Progenitor cell of endocrine pancreas (in vitro differentiated cells): ENCODE data around the gene PPP1R15A. TPM values are rescaled to one million over a fixed set of nuclear protein-coding genes. Genes with fewer than 3 reads are reported as not detected.
"Not testable (repeated sequence)": the region's sequence is repeated elsewhere in the genome, so short reads cannot be mapped to it uniquely, and the experiment has no call there.

Experiments used
- DNase-seq: peaks from one replicate; pipeline ENCODE4 v3.0.0; 2021; ENCODE audit warnings: low spot score; ENCODE audit not compliant: unreplicated experiment
- H3K27ac Mint-ChIP-seq: 2 replicates; pipeline ENCODE4 v1.8.0; 2021; ENCODE audit warnings: mild to moderate bottlenecking, moderate library complexity, mixed read lengths
- H3K27me3 Mint-ChIP-seq: 2 replicates; pipeline ENCODE4 v1.8.0; 2021; ENCODE audit warnings: mixed read lengths
- H3K36me3 Mint-ChIP-seq: 2 replicates; pipeline ENCODE4 v1.8.0; 2022; ENCODE audit warnings: mixed read lengths; ENCODE audit not compliant: insufficient read depth
- H3K4me1 Mint-ChIP-seq: 2 replicates; pipeline ENCODE4 v1.8.0; 2021; ENCODE audit warnings: low read depth, mixed read lengths
- H3K4me3 Mint-ChIP-seq: 2 replicates; pipeline ENCODE4 v1.8.0; 2021; ENCODE audit warnings: low read depth, mild to moderate bottlenecking, moderate library complexity, mixed read lengths
- H3K9me3 Mint-ChIP-seq: 2 replicates; pipeline ENCODE4 v1.8.0; 2021; ENCODE audit warnings: low read depth, mixed read lengths
- CTCF ChIP-seq: fragments of 200-600 bp; sonication (generic); IDR thresholded peaks from one replicate; pipeline ENCODE4 v1.5.0; 2021; ENCODE audit warnings: antibody characterized with exemption, mild to moderate bottlenecking; ENCODE audit not compliant: unreplicated experiment
- total RNA-seq: library from RNA; stranded (reverse); gene quantifications from 2 replicates; pipeline ENCODE4 v1.2.1, GENCODE V29; 2021

Gene PPP1R15A
- total RNA-seq, 1 donor from 2014 or later: 44.5 TPM

GRCh38 chr19:48845384-48845783, 26.8 kb upstream of the PPP1R15A start:
- peaks cover 3% of the 10 kb centered on the region for H3K4me1 Mint-ChIP-seq
- TF ChIP-seq CTCF: no peak
- no peaks in the 10 kb centered on the region for H3K27me3 Mint-ChIP-seq

DNA sequence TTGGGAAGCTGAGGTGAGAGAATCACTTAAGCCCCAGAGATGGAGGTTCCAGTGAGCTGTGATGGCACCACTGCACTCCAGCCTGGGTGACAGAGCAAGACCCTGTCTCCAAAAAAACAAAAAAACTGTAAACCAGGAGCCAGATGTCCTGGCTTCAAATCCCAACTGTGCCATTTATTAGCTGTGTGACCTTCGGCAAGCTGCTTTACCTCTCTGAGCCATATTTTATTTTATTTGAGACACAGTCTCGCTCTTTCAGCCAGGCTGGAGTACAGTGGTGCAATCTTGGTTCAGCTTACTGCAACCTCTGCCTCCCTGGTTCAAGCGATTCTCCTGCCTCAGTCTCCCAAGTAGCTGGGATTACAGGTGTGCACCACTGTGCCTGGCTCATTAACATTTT, 25.6 kb upstream of the PPP1R15A start:
- H3K27me3 Mint-ChIP-seq, H3K36me3 Mint-ChIP-seq, H3K4me3 Mint-ChIP-seq, H3K27ac Mint-ChIP-seq, H3K9me3 Mint-ChIP-seq, DNase-seq, H3K4me1 Mint-ChIP-seq: not testable (repeated sequence)

More at GRCh38 chr19:48845384-48845783, 26.8 kb upstream of the PPP1R15A start:
- H3K36me3 Mint-ChIP-seq: peaks cover 5% of the 10 kb centered on the region
- no peak for DNase-seq
- H3K9me3 Mint-ChIP-seq: no peaks in the 10 kb centered on the region
- H3K4me3 Mint-ChIP-seq: no peak overlapping the region
- no peak overlapping the region for H3K27ac Mint-ChIP-seq

- Mint-ChIP-seq H3K9me3 (no peaks in the 10 kb centered on the region), H3K36me3 (no peaks in the 10 kb centered on the region), H3K4me1 (peaks cover 2% of the 10 kb centered on the region), H3K4me3 (no peak overlapping the region), H3K27me3 (no peaks in the 10 kb centered on the region), H3K27ac (no peak overlapping the region)
- DNase-seq: no peak
- no peak for TF ChIP-seq CTCF
These were observed 19.9 kb upstream of the PPP1R15A start for GRCh38 chr19:48852292-48852691.

GRCh38 chr19:48853483-48853882, 18.7 kb upstream of the PPP1R15A start:
- Mint-ChIP-seq H3K27me3 (no peaks in the 10 kb centered on the region), H3K4me3 (no peak overlapping the region), H3K4me1 (peaks cover 2% of the 10 kb centered on the region), H3K9me3 (no peaks in the 10 kb centered on the region), H3K27ac (no peak overlapping the region), H3K36me3 (no peaks in the 10 kb centered on the region)
- no peak for DNase-seq
- TF ChIP-seq CTCF: no peak

GRCh38 chr19:48854103-48854502, 18.1 kb upstream of the PPP1R15A start:
- H3K9me3 Mint-ChIP-seq: no peaks in the 10 kb centered on the region
- H3K4me1 Mint-ChIP-seq: peaks cover 2% of the 10 kb centered on the region
- TF ChIP-seq CTCF: no peak
- no peaks in the 10 kb centered on the region for H3K36me3 Mint-ChIP-seq
- H3K27me3 Mint-ChIP-seq: no peaks in the 10 kb centered on the region
- no peak overlapping the region for H3K27ac Mint-ChIP-seq
- H3K4me3 Mint-ChIP-seq: no peak overlapping the region
- no peak for DNase-seq

DNA sequence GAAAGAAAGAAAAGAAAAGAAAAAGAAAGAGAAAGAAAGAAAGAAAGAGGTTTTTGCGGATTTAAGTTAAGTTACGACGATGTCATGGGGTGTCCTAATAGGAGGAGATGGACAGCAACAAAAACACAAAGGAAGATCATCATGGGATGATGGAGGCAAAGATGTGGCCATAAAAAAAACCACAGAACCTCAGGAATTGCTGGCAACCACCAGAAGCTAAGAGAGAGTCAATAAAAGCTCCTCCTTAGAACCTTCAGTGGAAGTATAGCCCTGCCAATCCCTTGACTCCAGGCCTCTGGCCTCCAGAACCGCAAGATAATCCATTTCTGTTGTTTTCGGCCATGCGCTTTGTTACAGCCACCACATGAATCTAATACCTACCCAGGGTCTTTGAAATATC, 15.3 kb upstream of the PPP1R15A start:
- H3K4me1 Mint-ChIP-seq: peaks cover 2% of the 10 kb centered on the region

More for the DNA sequence above, 15.3 kb upstream of the PPP1R15A start:
- no peak for TF ChIP-seq CTCF
- Mint-ChIP-seq H3K9me3 (no peaks in the 10 kb centered on the region), H3K27ac (peak overlapping the region; percentile 77), H3K36me3 (no peaks in the 10 kb centered on the region), H3K4me3 (no peak overlapping the region), H3K27me3 (no peaks in the 10 kb centered on the region)
- no peak for DNase-seq
